H9 (cell line): ENCODE measurements around the gene RUVBL1. TPM values are rescaled to one million over a fixed set of nuclear protein-coding genes. Genes with fewer than 3 reads are reported as not detected.

Experiments used
- DNase-seq: peaks from one replicate; pipeline ENCODE4 v3.0.0-alpha.2; 2017
- H2AFZ ChIP-seq: one replicate; pipeline ENCODE4 v1.6.1; 2013; ENCODE audit warnings: mild to moderate bottlenecking, low read length, control low read depth, moderate library complexity
- H2AK5ac ChIP-seq: 2 replicates; pipeline ENCODE4 v1.6.1; 2013; ENCODE audit warnings: low read length, control low read depth, mixed read lengths; ENCODE audit not compliant: insufficient read length
- H2BK120ac ChIP-seq: one replicate; pipeline ENCODE4 v1.6.1; 2013; ENCODE audit warnings: low read depth, mild to moderate bottlenecking, low read length, control low read depth, inconsistent platforms; ENCODE audit not compliant: poor library complexity, severe bottlenecking
- H2BK12ac ChIP-seq: 2 replicates; pipeline ENCODE4 v1.6.1; 2013; ENCODE audit warnings: low read length, control low read depth, mixed read lengths, low read depth; ENCODE audit not compliant: insufficient read length
- H2BK15ac ChIP-seq: 2 replicates; pipeline ENCODE4 v1.6.1; 2013; ENCODE audit warnings: low read depth, low read length, control low read depth
- H2BK20ac ChIP-seq: one replicate; pipeline ENCODE4 v1.6.1; 2013; ENCODE audit warnings: low read depth, mild to moderate bottlenecking, low read length, control low read depth, inconsistent platforms; ENCODE audit not compliant: poor library complexity, severe bottlenecking
- H2BK5ac ChIP-seq: 2 replicates; pipeline ENCODE4 v1.6.1; 2013; ENCODE audit warnings: low read length, control low read depth, mixed read lengths; ENCODE audit not compliant: insufficient read length
- H3K14ac ChIP-seq: 2 replicates; pipeline ENCODE4 v1.6.1; 2013; ENCODE audit warnings: low read length, control low read depth; ENCODE audit not compliant: insufficient read depth
- H3K18ac ChIP-seq: 2 replicates; pipeline ENCODE4 v1.6.1; 2013; ENCODE audit warnings: low read depth, mild to moderate bottlenecking, mixed read lengths, low read length, control low read depth; ENCODE audit not compliant: insufficient read length
- H3K23ac ChIP-seq: 2 replicates; pipeline ENCODE4 v1.6.1; 2013; ENCODE audit warnings: low read length, control low read depth, mixed read lengths, low read depth; ENCODE audit not compliant: insufficient read length
- H3K23me2 ChIP-seq: 2 replicates; pipeline ENCODE4 v1.6.1; 2013; ENCODE audit warnings: low read depth, mild to moderate bottlenecking, mixed read lengths, low read length, control low read depth; ENCODE audit not compliant: insufficient read length, poor library complexity, severe bottlenecking
- H3K27ac ChIP-seq: 2 replicates; pipeline ENCODE4 v1.5.1; 2013; ENCODE audit warnings: low read length, control low read depth, mixed read lengths, low read depth; ENCODE audit not compliant: insufficient read length
- H3K27me3 ChIP-seq: 2 replicates; pipeline ENCODE4 v1.6.1; 2013; ENCODE audit warnings: low read length, control low read depth, inconsistent platforms; ENCODE audit not compliant: insufficient read depth
- H3K4ac ChIP-seq: 2 replicates; pipeline ENCODE4 v1.6.1; 2013; ENCODE audit warnings: low read depth, mild to moderate bottlenecking, control low read depth, inconsistent platforms, low read length, moderate library complexity
- H3K4me1 ChIP-seq: 2 replicates; pipeline ENCODE4 v1.6.1; 2013; ENCODE audit warnings: low read length, control low read depth, inconsistent platforms; ENCODE audit not compliant: insufficient read depth
- H3K4me2 ChIP-seq: 2 replicates; pipeline ENCODE4 v1.6.1; 2013; ENCODE audit warnings: low read length, control low read depth, mixed read lengths; ENCODE audit not compliant: insufficient read length, insufficient read depth
- H3K56ac ChIP-seq: 2 replicates; pipeline ENCODE4 v1.6.1; 2013; ENCODE audit warnings: low read depth, mild to moderate bottlenecking, mixed read lengths, low read length, control low read depth; ENCODE audit not compliant: insufficient read length
- H3K79me1 ChIP-seq: 2 replicates; pipeline ENCODE4 v1.6.1; 2013; ENCODE audit warnings: low read depth, mild to moderate bottlenecking, moderate library complexity, low read length, control low read depth, inconsistent platforms; ENCODE audit not compliant: insufficient read depth, poor library complexity, severe bottlenecking
- H3K79me2 ChIP-seq: 2 replicates; pipeline ENCODE4 v1.6.1; 2013; ENCODE audit warnings: low read length, control low read depth, inconsistent platforms; ENCODE audit not compliant: insufficient read depth
- H3K9ac ChIP-seq: 2 replicates; pipeline ENCODE4 v1.6.1; 2013; ENCODE audit warnings: low read length, control low read depth, mixed read lengths; ENCODE audit not compliant: insufficient read length; ENCODE audit errors: extremely low read depth
- H3K9me3 ChIP-seq: one replicate; pipeline ENCODE4 v1.6.1; 2013; ENCODE audit warnings: low read depth, low read length, inconsistent platforms; ENCODE audit not compliant: control insufficient read depth
- H3T11ph ChIP-seq: one replicate; pipeline ENCODE4 v1.6.1; 2013; ENCODE audit warnings: mild to moderate bottlenecking, low read length, control low read depth, inconsistent platforms
- H4K20me1 ChIP-seq: one replicate; pipeline ENCODE4 v1.6.1; 2013; ENCODE audit not compliant: control insufficient read depth, insufficient read length, insufficient read depth
- H4K5ac ChIP-seq: 2 replicates; pipeline ENCODE4 v1.6.1; 2013; ENCODE audit warnings: low read depth, mild to moderate bottlenecking, mixed read lengths, low read length, control low read depth; ENCODE audit not compliant: insufficient read length
- H4K8ac ChIP-seq: replicated peaks from 2 replicates; pipeline ENCODE4 v1.6.1; 2013; ENCODE audit warnings: low read length, control low read depth, mixed read lengths, low read depth; ENCODE audit not compliant: insufficient read length
- H4K91ac ChIP-seq: 2 replicates; pipeline ENCODE4 v1.6.1; 2013; ENCODE audit warnings: low read depth, mild to moderate bottlenecking, moderate library complexity, mixed read lengths, low read length, control low read depth; ENCODE audit not compliant: insufficient read length
- H3K27ac Mint-ChIP-seq, 3 experiments: 2 replicates in 2 of 3; 3 replicates in 1 of 3; pipeline ENCODE4 v1.8.0; 2020 to 2021; ENCODE audit warnings: mixed read lengths in 3 of 3, mild to moderate bottlenecking in 1 of 3, moderate library complexity in 1 of 3
- H3K27me3 Mint-ChIP-seq: 2 replicates; pipeline ENCODE4 v1.8.0; 2021; ENCODE audit warnings: low read depth, mild to moderate bottlenecking, moderate library complexity, mixed read lengths
- H3K36me3 Mint-ChIP-seq, 3 experiments: 2 replicates in 2 of 3; 3 replicates in 1 of 3; pipeline ENCODE4 v1.8.0; 2020 to 2021; ENCODE audit warnings: low read depth in 3 of 3, mixed read lengths in 3 of 3; ENCODE audit not compliant: insufficient read depth in 1 of 3
- H3K4me1 Mint-ChIP-seq, 2 experiments: 2 replicates each; pipeline ENCODE4 v1.8.0; 2020; ENCODE audit warnings: mixed read lengths in 2 of 2
- H3K4me3 Mint-ChIP-seq, 2 experiments: 2 replicates in 1 of 2; 3 replicates in 1 of 2; pipeline ENCODE4 v1.8.0; 2020 to 2021; ENCODE audit warnings: mild to moderate bottlenecking in 2 of 2, mixed read lengths in 2 of 2, moderate library complexity in 1 of 2
- H3K9me3 Mint-ChIP-seq, 2 experiments: 2 replicates in 1 of 2; 3 replicates in 1 of 2; pipeline ENCODE4 v1.8.0; 2020; ENCODE audit warnings: mild to moderate bottlenecking in 2 of 2, mixed read lengths in 2 of 2, moderate library complexity in 1 of 2
- WGBS: extraction: QIAGEN DNeasy Blood & Tissue Kit; methylation state at CpG from one replicate; pipeline ENCODE4 v1.1.7; 2013; ENCODE audit warnings: missing lambda C conversion rate, low lambda C conversion rate, mixed read lengths; ENCODE audit not compliant: insufficient read length; ENCODE audit errors: extremely low coverage; 5-methylcytosine and 5-hydroxymethylcytosine counted together
- total RNA-seq: library from RNA; stranded (reverse); gene quantifications from 2 replicates; pipeline ENCODE4 v1.2.1, GENCODE V29; 2021
- TF ChIP-seq, protein P1 (sequence below): fragments of 200-600 bp; sonication (generic); conservative IDR thresholded peaks from 3 replicates; pipeline ENCODE4 v1.8.0; 2021; ENCODE audit warnings: antibody characterized with exemption, mild to moderate bottlenecking

Gene RUVBL1
- total RNA-seq, 1 experiment from 2014 or later = 99.6 TPM

DNA sequence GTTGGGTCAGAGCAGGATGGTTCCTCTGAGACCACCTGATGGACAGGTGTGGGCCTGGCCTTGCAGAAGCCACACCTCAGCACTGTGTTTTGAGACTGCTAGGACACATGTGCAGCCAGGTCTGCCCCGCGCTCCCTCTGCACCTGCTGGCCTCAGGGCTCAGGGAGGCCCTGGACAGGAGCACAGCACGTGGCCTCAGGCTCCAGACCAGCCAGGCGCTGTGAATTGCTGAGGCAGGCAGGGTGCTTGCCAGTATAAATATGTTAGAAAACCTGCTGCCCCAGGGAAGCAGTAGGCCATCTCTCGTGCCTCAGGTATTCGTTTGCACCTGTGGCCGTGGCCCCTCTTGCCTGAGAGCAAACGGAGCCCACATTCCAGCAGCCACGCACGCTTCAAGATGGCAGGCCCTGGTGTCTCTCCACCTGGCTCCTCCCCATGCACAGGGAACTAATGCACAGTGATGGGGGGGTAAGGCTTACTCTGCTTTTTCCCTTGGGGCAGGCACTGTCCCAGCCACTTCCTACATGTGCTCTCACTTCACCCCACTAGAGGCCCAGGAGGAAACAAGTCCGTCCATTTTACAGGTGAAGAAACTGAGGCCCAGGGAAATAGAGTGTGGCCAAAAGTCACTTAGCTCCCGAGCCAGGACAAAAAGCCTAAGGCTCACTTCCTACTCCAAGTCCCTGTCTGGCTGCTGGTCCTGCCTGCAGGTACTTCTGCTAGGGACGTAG lies 51.0 kb downstream of the RUVBL1 start:
- no CpG with 5 or more reads among the region's 13 CpGs for WGBS
- no peak overlapping the region for H3K27ac Mint-ChIP-seq
- H3K9me3 ChIP-seq = no peaks in the 10 kb centered on the region
- H2AK5ac ChIP-seq = no peak overlapping the region
- H2BK5ac ChIP-seq = no peak overlapping the region
- H3K9ac ChIP-seq = no peak overlapping the region
- no peak overlapping the region for H2AFZ ChIP-seq
- H3K23ac ChIP-seq = no peak overlapping the region
- H3K18ac ChIP-seq = no peak overlapping the region
- peaks cover 26 to 46% (median 31%) of the 10 kb centered on the region in 3 experiments; a peak in 6 of 7 replicates for H3K36me3 Mint-ChIP-seq
- no peak overlapping the region for H4K8ac ChIP-seq
- peaks cover 14% of the 10 kb centered on the region for H3K27me3 Mint-ChIP-seq
- TF ChIP-seq, protein P1, sequence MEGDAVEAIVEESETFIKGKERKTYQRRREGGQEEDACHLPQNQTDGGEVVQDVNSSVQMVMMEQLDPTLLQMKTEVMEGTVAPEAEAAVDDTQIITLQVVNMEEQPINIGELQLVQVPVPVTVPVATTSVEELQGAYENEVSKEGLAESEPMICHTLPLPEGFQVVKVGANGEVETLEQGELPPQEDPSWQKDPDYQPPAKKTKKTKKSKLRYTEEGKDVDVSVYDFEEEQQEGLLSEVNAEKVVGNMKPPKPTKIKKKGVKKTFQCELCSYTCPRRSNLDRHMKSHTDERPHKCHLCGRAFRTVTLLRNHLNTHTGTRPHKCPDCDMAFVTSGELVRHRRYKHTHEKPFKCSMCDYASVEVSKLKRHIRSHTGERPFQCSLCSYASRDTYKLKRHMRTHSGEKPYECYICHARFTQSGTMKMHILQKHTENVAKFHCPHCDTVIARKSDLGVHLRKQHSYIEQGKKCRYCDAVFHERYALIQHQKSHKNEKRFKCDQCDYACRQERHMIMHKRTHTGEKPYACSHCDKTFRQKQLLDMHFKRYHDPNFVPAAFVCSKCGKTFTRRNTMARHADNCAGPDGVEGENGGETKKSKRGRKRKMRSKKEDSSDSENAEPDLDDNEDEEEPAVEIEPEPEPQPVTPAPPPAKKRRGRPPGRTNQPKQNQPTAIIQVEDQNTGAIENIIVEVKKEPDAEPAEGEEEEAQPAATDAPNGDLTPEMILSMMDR = no peak
- peaks cover 6% of the 10 kb centered on the region; the same call in 1 of the 2 replicates for H3K4me1 ChIP-seq
- no peak overlapping the region for H3K4me3 Mint-ChIP-seq
- H3K14ac ChIP-seq = no peak overlapping the region
- H2BK12ac ChIP-seq = no peak overlapping the region
- H3K23me2 ChIP-seq = peaks cover 12% of the 10 kb centered on the region
- H2BK20ac ChIP-seq = no peak overlapping the region
- H3T11ph ChIP-seq = no peak overlapping the region
- no peaks in the 10 kb centered on the region for H3K79me1 ChIP-seq
- no peak overlapping the region for H2BK120ac ChIP-seq
- H3K79me2 ChIP-seq = no peaks in the 10 kb centered on the region
- no peak overlapping the region for H3K27ac ChIP-seq
- H3K9me3 Mint-ChIP-seq = no peaks in the 10 kb centered on the region
- H4K5ac ChIP-seq = no peak overlapping the region
- DNase-seq = no peak
- no peak overlapping the region for H2BK15ac ChIP-seq
- no peak overlapping the region for H4K91ac ChIP-seq
- no peaks in the 10 kb centered on the region for H3K27me3 ChIP-seq
- H4K20me1 ChIP-seq = no peaks in the 10 kb centered on the region
- no peak overlapping the region for H3K4ac ChIP-seq
- peaks cover 9 to 13% of the 10 kb centered on the region in 2 experiments for H3K4me1 Mint-ChIP-seq
- H3K56ac ChIP-seq = no peak overlapping the region
- H3K4me2 ChIP-seq = no peak overlapping the region
